ENCODE measurements around the gene MLXIPL. TPM values are rescaled to one million over a fixed set of nuclear protein-coding genes. Genes with fewer than 3 reads are reported as not detected.
"Not testable (repeated sequence)": the region's sequence is repeated elsewhere in the genome, so short reads cannot be mapped to it uniquely, and the experiment has no call there.

The MLXIPL gene
- total and polyA plus RNA-seq, 2 experiments from 2014 or later, result 21.7 to 46.7 TPM

DNA sequence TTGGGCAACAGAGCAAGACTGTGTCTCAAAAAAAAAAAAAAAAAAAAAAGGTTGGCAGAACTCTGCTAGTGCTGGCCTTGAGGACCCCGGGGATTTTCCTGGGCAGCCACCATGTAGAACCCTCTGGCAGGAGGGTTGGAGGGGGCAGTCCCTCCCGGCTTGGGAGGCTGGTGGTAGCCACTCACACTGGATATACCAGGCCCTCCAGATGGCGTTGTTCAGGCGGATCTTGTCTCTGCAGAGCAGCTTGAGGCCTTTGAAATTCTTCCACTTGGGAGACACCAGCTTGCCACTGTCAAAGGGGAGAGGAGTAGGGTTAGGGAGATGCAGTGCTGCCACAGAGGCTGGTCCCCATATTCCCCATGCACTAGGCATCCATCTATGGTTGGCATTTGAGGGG, 8.4 kb downstream of the MLXIPL start:
- Histone ChIP-seq H3K4me2 (no peak overlapping the region), H3K9me2 (replicated peaks; ENCODE audit: insufficient read depth) (no peaks in the 10 kb centered on the region), H3K4me3 (no peak overlapping the region), H3K4me1 (ENCODE audit: insufficient read depth) (no peaks in the 10 kb centered on the region), H3K27ac (no peak overlapping the region), H3K36me3 (replicated peaks; ENCODE audit: insufficient read depth, low read depth) (no peaks in the 10 kb centered on the region), H3K79me2 (no peaks in the 10 kb centered on the region), H4K20me1 (ENCODE audit: insufficient read depth, poor library complexity, severe bottlenecking) (no peaks in the 10 kb centered on the region), H2AFZ (no peak overlapping the region), H3K27me3 (no peaks in the 10 kb centered on the region), H3K9me3 (ENCODE audit: low read depth) (no peaks in the 10 kb centered on the region)
- TF ChIP-seq EZH2 (IDR thresholded peaks at IDR 0.05; ENCODE audit: borderline replicate concordance), result no peak
- TF ChIP-seq EZH2phosphoT487 (IDR thresholded peaks at IDR 0.05; ENCODE audit: low read depth, severe bottlenecking, unreplicated experiment), result no peak
- TF ChIP-seq, protein P1, sequence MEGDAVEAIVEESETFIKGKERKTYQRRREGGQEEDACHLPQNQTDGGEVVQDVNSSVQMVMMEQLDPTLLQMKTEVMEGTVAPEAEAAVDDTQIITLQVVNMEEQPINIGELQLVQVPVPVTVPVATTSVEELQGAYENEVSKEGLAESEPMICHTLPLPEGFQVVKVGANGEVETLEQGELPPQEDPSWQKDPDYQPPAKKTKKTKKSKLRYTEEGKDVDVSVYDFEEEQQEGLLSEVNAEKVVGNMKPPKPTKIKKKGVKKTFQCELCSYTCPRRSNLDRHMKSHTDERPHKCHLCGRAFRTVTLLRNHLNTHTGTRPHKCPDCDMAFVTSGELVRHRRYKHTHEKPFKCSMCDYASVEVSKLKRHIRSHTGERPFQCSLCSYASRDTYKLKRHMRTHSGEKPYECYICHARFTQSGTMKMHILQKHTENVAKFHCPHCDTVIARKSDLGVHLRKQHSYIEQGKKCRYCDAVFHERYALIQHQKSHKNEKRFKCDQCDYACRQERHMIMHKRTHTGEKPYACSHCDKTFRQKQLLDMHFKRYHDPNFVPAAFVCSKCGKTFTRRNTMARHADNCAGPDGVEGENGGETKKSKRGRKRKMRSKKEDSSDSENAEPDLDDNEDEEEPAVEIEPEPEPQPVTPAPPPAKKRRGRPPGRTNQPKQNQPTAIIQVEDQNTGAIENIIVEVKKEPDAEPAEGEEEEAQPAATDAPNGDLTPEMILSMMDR (IDR thresholded peaks at IDR 0.05; ENCODE audit: poor library complexity), result no peak
- WGBS (ENCODE audit: low lambda C conversion rate, missing lambda C conversion rate), result 73% methylated on average over 4 of the region's 4 CpGs
- DNase-seq (ENCODE audit: low spot score), result no peak

- H4K20me1 ChIP-seq (ENCODE audit: insufficient read depth, poor library complexity, severe bottlenecking); H3K9me2 ChIP-seq (replicated peaks; ENCODE audit: insufficient read depth); H3K4me1 ChIP-seq (ENCODE audit: insufficient read depth); H2AFZ ChIP-seq; H3K4me3 ChIP-seq; H3K79me2 ChIP-seq; H3K36me3 ChIP-seq (replicated peaks; ENCODE audit: insufficient read depth, low read depth); H3K27ac ChIP-seq; H3K4me2 ChIP-seq; H3K9me3 ChIP-seq (ENCODE audit: low read depth); H3K27me3 ChIP-seq; DNase-seq (ENCODE audit: low spot score): not testable (repeated sequence)
- 89% methylated on average over 10 of the region's 10 CpGs for WGBS (ENCODE audit: low lambda C conversion rate, missing lambda C conversion rate)
These were observed 9.4 kb downstream of the MLXIPL start for GRCh38 chr7:73614937-73615336.

DNA sequence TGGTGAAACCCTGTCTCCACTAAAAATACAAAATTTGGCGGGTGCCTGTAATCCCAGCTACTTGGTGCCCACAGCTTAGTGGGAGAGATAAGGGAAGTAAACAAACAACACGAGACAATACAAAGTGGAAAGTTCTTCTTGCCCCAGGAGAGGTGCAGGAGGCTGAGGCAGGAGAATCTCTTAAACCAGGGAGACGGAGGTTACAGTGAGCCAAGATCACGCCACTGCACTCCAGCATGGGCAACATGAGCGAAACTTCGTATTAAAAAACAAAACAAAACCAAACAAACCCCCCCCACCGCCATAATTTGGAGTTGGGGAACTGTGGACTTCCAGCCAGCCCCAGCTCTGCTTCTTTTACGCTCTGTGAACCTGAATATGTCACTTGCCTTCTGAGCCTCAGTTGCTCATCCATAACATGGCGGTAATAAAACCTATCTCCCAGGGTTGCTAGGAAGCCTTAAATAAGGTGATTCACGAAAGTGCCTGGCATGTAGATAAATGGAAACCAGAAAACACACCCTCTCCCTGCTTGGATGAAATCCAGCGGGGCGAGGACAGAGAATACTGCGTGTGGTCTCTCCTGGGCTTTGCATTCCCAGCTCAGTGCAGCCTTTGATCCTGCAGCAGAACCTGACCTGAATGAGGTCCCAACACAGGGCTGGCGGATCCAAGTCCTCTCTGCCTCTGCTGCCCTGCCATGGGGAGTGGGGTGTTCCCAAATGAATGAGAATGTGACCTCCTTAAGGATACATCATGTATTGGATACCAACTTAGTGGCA, 10.2 kb downstream of the MLXIPL start:
- 72% methylated on average over 14 of the region's 14 CpGs for WGBS (ENCODE audit: low lambda C conversion rate, missing lambda C conversion rate)
- H3K4me3 ChIP-seq, result no peak overlapping the region
- H2AFZ ChIP-seq, result no peak overlapping the region
- H3K36me3 ChIP-seq (replicated peaks; ENCODE audit: insufficient read depth, low read depth), result no peaks in the 10 kb centered on the region
- TF ChIP-seq EZH2 (IDR thresholded peaks at IDR 0.05; ENCODE audit: borderline replicate concordance), result no peak
- TF ChIP-seq EZH2phosphoT487 (IDR thresholded peaks at IDR 0.05; ENCODE audit: low read depth, severe bottlenecking, unreplicated experiment), result no peak
- TF ChIP-seq, protein P1 (IDR thresholded peaks at IDR 0.05; ENCODE audit: poor library complexity), result no peak
- no peaks in the 10 kb centered on the region for H3K9me2 ChIP-seq (replicated peaks; ENCODE audit: insufficient read depth)
- H3K4me1 ChIP-seq (ENCODE audit: insufficient read depth), result no peaks in the 10 kb centered on the region
- H3K79me2 ChIP-seq, result no peaks in the 10 kb centered on the region
- no peaks in the 10 kb centered on the region for H3K9me3 ChIP-seq (ENCODE audit: low read depth)
- no peak overlapping the region for H3K27ac ChIP-seq
- H3K27me3 ChIP-seq, result no peaks in the 10 kb centered on the region
- H4K20me1 ChIP-seq (ENCODE audit: insufficient read depth, poor library complexity, severe bottlenecking), result no peaks in the 10 kb centered on the region
- H3K4me2 ChIP-seq, result no peak overlapping the region
- no peak for DNase-seq (ENCODE audit: low spot score)

- 8% methylated on average over 11 of the region's 11 CpGs for WGBS (ENCODE audit: low lambda C conversion rate, missing lambda C conversion rate)
- H3K4me1 ChIP-seq (ENCODE audit: insufficient read depth), result no peaks in the 10 kb centered on the region
- no peaks in the 10 kb centered on the region for H3K79me2 ChIP-seq
- H2AFZ ChIP-seq, result no peak overlapping the region
- H3K36me3 ChIP-seq (replicated peaks; ENCODE audit: insufficient read depth, low read depth), result no peaks in the 10 kb centered on the region
- H3K27ac ChIP-seq, result peak overlapping the region; percentile 57
- H3K9me2 ChIP-seq (replicated peaks; ENCODE audit: insufficient read depth), result no peaks in the 10 kb centered on the region
- no peaks in the 10 kb centered on the region for H3K27me3 ChIP-seq
- peak; percentile 86 for DNase-seq (ENCODE audit: low spot score)
- H4K20me1 ChIP-seq (ENCODE audit: insufficient read depth, poor library complexity, severe bottlenecking), result no peaks in the 10 kb centered on the region
- H3K9me3 ChIP-seq (ENCODE audit: low read depth), result no peaks in the 10 kb centered on the region
- peak overlapping the region; percentile 45 for H3K4me2 ChIP-seq
- H3K4me3 ChIP-seq, result no peak overlapping the region
- TF ChIP-seq EZH2 (IDR thresholded peaks at IDR 0.05; ENCODE audit: borderline replicate concordance) (no peak), EZH2phosphoT487 (IDR thresholded peaks at IDR 0.05; ENCODE audit: low read depth, severe bottlenecking, unreplicated experiment) (no peak)
- TF ChIP-seq, protein P1 (IDR thresholded peaks at IDR 0.05; ENCODE audit: poor library complexity), result peak; percentile 35
These were observed 11.6 kb downstream of the MLXIPL start for GRCh38 chr7:73612598-73613269.
